Measurements from ENCODE around the gene CENPP.

CENPP gene

GRCh38 chr9:92422611-92423338 is 97.0 kb downstream of the CENPP start:
- H3K27ac ChIP-seq (ENCODE audit: low read length) = no peak overlapping the region
- no peak for DNase-seq (ENCODE audit: low read depth, low spot score)
- no peaks in the 10 kb centered on the region for H3K4me1 ChIP-seq (ENCODE audit: control insufficient read depth, insufficient read depth, low read length)
- H3K9me3 ChIP-seq (ENCODE audit: control insufficient read depth, insufficient read depth, low read length) = no peaks in the 10 kb centered on the region
- no peaks in the 10 kb centered on the region for H3K27me3 ChIP-seq (ENCODE audit: control insufficient read depth, insufficient read depth, low read length)
- no CpG with 5 or more reads among the region's 2 CpGs for WGBS (ENCODE audit: insufficient coverage, insufficient read length)
- no peaks in the 10 kb centered on the region for H3K36me3 ChIP-seq (ENCODE audit: control insufficient read depth, insufficient read depth, low read length)
- H3K4me3 ChIP-seq (ENCODE audit: low read length) = no peak overlapping the region

DNA sequence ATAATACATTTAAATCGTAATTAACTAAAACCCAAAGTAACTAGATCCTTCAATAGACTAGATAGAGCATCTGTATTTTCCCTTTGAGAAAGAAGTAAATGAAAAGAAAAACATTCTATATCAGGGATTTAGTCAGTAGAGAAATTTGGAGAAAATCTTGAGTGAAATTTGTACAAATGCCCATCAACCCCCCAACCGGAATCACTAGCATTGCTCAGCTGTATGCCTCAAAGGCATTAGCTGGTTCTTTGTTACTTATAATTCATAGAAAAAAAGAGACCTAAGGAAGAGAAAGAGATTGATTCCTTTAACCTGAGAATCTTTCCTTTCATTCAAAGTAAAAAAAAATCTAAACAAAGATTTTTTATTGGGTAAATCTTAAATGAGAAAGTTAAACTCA is 97.9 kb downstream of the CENPP start:
- no peaks in the 10 kb centered on the region for H3K27me3 ChIP-seq (ENCODE audit: control insufficient read depth, insufficient read depth, low read length)
- H3K27ac ChIP-seq (ENCODE audit: low read length) = no peak overlapping the region
- no peak overlapping the region for H3K4me3 ChIP-seq (ENCODE audit: low read length)
- no peaks in the 10 kb centered on the region for H3K9me3 ChIP-seq (ENCODE audit: control insufficient read depth, insufficient read depth, low read length)
- no CpG with 5 or more reads among the region's 2 CpGs for WGBS (ENCODE audit: insufficient coverage, insufficient read length)
- no peak for DNase-seq (ENCODE audit: low read depth, low spot score)
- no peaks in the 10 kb centered on the region for H3K36me3 ChIP-seq (ENCODE audit: control insufficient read depth, insufficient read depth, low read length)
- H3K4me1 ChIP-seq (ENCODE audit: control insufficient read depth, insufficient read depth, low read length) = no peaks in the 10 kb centered on the region

DNA sequence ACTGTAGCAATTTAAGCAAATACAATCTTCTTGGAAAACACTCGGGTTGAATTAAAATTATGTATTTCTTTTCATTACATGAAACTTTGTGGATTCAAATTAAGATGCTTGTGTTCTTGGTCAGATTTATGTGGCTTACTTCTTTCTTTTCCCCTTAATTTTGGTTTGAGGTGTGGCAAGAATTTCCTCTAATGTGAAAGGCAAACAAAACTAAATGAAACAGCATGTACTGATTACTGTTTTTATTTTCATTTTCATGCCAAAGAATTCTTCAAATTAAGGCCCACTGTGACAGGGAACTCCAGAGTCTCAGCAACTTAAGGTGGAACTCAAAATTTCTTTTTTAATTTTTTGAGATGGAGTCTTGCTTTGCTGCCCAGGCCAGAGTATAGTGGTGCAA is 98.6 kb downstream of the CENPP start, which contains the start of gene OMD:
Gene OMD, minus strand, starts transcription at position 132 of the 400 bp plus-strand sequence. CDS start 6,913 bp downstream, outside the sequence.
- no peak within 1 kb of the TSS for H3K27ac ChIP-seq (ENCODE audit: low read length)
- H3K4me3 ChIP-seq (ENCODE audit: low read length) = no peak within 1 kb of the TSS
- no peaks in the 10 kb centered on the region for H3K27me3 ChIP-seq (ENCODE audit: control insufficient read depth, insufficient read depth, low read length)
- DNase-seq (ENCODE audit: low read depth, low spot score) = no peak
- no peaks in the 10 kb centered on the region for H3K4me1 ChIP-seq (ENCODE audit: control insufficient read depth, insufficient read depth, low read length)
- no CpG with 5 or more reads among the region's 1 CpG for WGBS (ENCODE audit: insufficient coverage, insufficient read length)
- H3K36me3 ChIP-seq (ENCODE audit: control insufficient read depth, insufficient read depth, low read length) = no peaks in the 10 kb centered on the region
- H3K9me3 ChIP-seq (ENCODE audit: control insufficient read depth, insufficient read depth, low read length) = no peaks in the 10 kb centered on the region

DNA sequence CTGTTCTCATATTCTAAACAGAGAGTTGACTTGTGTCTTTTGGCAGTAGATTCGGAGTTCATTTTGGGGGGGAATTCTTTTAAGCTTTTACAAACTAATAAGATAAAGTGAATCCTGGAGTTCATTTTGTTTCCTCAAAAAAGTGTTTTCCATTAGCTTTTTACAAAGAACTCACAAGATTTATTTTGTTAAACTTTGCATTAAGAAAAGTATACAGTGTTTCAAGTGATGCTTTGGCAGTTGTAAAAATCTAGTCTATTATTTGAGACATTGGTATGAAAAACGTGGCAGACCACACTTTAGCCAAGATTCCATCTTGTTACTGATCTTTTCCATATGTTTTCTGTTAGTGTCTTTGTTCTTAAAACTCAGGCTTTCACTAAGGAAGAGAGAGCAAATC is 99.7 kb downstream of the CENPP start:
- no peaks in the 10 kb centered on the region for H3K36me3 ChIP-seq (ENCODE audit: control insufficient read depth, insufficient read depth, low read length)
- no peaks in the 10 kb centered on the region for H3K27me3 ChIP-seq (ENCODE audit: control insufficient read depth, insufficient read depth, low read length)
- no peak overlapping the region for H3K4me3 ChIP-seq (ENCODE audit: low read length)
- no peaks in the 10 kb centered on the region for H3K4me1 ChIP-seq (ENCODE audit: control insufficient read depth, insufficient read depth, low read length)
- WGBS (ENCODE audit: insufficient coverage, insufficient read length) = no CpG with 5 or more reads among the region's 2 CpGs
- no peak overlapping the region for H3K27ac ChIP-seq (ENCODE audit: low read length)
- DNase-seq (ENCODE audit: low read depth, low spot score) = no peak
- H3K9me3 ChIP-seq (ENCODE audit: control insufficient read depth, insufficient read depth, low read length) = no peaks in the 10 kb centered on the region

DNA sequence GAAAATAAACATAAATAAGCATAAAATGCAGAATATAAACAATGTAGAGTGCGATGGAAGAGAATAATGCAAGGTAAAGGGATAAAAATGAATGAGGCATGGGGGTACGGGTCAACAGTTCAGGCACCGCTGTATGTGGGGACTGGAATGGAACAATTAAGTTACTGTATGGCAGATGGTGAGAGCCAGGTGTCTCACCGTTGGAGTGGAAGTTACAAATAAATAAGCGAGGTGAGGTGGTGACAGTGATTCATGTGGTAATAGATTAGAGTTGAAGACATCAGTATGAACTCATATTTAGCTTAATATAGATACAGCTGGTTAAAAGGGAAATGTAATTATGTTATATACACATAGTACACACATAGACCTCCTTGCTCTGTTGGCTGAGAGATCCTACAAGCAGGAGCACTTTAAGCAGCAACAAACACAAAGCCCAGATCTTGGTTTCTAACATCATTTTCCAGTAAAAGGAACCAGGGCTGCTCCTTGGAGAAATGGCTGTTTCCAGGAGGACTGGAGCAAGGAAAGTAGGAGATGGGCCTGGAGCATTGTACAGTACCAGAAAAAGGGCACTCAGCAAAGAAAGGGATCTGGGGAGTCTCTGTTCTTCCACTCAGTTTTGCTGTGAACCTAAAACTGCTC is 100.9 kb downstream of the CENPP start:
- no peak overlapping the region for H3K4me3 ChIP-seq (ENCODE audit: low read length)
- H3K4me1 ChIP-seq (ENCODE audit: control insufficient read depth, insufficient read depth, low read length) = no peaks in the 10 kb centered on the region
- no peaks in the 10 kb centered on the region for H3K27me3 ChIP-seq (ENCODE audit: control insufficient read depth, insufficient read depth, low read length)
- no CpG with 5 or more reads among the region's 5 CpGs for WGBS (ENCODE audit: insufficient coverage, insufficient read length)
- no peak for DNase-seq (ENCODE audit: low read depth, low spot score)
- no peak overlapping the region for H3K27ac ChIP-seq (ENCODE audit: low read length)
- no peaks in the 10 kb centered on the region for H3K36me3 ChIP-seq (ENCODE audit: control insufficient read depth, insufficient read depth, low read length)
- no peaks in the 10 kb centered on the region for H3K9me3 ChIP-seq (ENCODE audit: control insufficient read depth, insufficient read depth, low read length)

GRCh38 chr9:92429836-92430235 is 104.1 kb downstream of the CENPP start:
- Histone ChIP-seq H3K4me1 (ENCODE audit: control insufficient read depth, insufficient read depth, low read length) (no peaks in the 10 kb centered on the region), H3K9me3 (ENCODE audit: control insufficient read depth, insufficient read depth, low read length) (no peaks in the 10 kb centered on the region), H3K27ac (ENCODE audit: low read length) (no peak overlapping the region), H3K36me3 (ENCODE audit: control insufficient read depth, insufficient read depth, low read length) (no peaks in the 10 kb centered on the region), H3K27me3 (ENCODE audit: control insufficient read depth, insufficient read depth, low read length) (no peaks in the 10 kb centered on the region), H3K4me3 (ENCODE audit: low read length) (no peak overlapping the region)
- no peak for DNase-seq (ENCODE audit: low read depth, low spot score)
- no CpG with 5 or more reads among the region's 2 CpGs for WGBS (ENCODE audit: insufficient coverage, insufficient read length)

DNA sequence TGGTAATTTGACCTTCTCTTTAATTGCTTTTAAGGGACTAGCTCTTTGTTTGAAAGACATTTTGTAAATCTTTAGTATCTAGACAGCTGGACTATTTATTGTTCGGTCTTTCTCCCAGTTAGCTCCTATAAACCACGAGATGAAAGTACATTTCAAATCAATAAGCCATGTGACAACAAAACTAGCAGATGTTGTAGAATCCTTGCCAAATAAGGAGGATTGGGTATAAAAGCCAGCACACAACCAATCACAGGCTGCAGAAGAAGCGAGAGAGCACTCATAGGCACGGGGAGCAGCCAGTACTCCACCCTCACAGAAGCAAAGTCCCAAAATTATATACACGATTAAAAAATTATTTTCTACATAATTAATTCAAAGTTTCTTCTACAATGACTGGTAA is 106.6 kb downstream of the CENPP start:
- Histone ChIP-seq H3K27me3 (ENCODE audit: control insufficient read depth, insufficient read depth, low read length) (no peaks in the 10 kb centered on the region), H3K4me1 (ENCODE audit: control insufficient read depth, insufficient read depth, low read length) (no peaks in the 10 kb centered on the region), H3K9me3 (ENCODE audit: control insufficient read depth, insufficient read depth, low read length) (no peaks in the 10 kb centered on the region), H3K4me3 (ENCODE audit: low read length) (no peak overlapping the region), H3K27ac (ENCODE audit: low read length) (no peak overlapping the region), H3K36me3 (ENCODE audit: control insufficient read depth, insufficient read depth, low read length) (no peaks in the 10 kb centered on the region)
- 100% methylated on average over 1 of the region's 5 CpGs for WGBS (ENCODE audit: insufficient coverage, insufficient read length)
- DNase-seq (ENCODE audit: low read depth, low spot score) = no peak

GRCh38 chr9:92432972-92433548 is 107.3 kb downstream of the CENPP start:
- no peak for DNase-seq (ENCODE audit: low read depth, low spot score)
- no CpG with 5 or more reads among the region's 5 CpGs for WGBS (ENCODE audit: insufficient coverage, insufficient read length)
- Histone ChIP-seq H3K27me3 (ENCODE audit: control insufficient read depth, insufficient read depth, low read length) (no peaks in the 10 kb centered on the region), H3K9me3 (ENCODE audit: control insufficient read depth, insufficient read depth, low read length) (no peaks in the 10 kb centered on the region), H3K27ac (ENCODE audit: low read length) (no peak overlapping the region), H3K4me1 (ENCODE audit: control insufficient read depth, insufficient read depth, low read length) (no peaks in the 10 kb centered on the region), H3K4me3 (ENCODE audit: low read length) (no peak overlapping the region), H3K36me3 (ENCODE audit: control insufficient read depth, insufficient read depth, low read length) (no peaks in the 10 kb centered on the region)

DNA sequence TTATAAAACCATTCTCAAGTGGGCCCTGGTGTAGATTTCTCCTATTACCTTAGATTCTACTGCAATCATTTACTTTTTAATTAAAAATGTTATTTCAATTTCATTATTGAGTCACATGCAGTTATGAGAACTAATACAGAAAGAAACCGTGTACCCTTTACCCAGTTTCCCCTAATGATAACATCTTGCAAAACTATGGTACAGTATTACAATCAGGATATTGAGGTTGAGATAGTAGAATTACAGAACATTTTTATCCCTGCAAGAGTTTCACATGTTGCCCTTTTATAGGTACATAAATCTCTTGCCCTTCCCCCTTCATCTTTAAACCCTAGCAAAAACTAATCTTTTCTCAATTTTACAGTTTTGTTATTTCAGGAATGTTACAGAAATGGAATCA is 109.5 kb downstream of the CENPP start:
- Histone ChIP-seq H3K9me3 (ENCODE audit: control insufficient read depth, insufficient read depth, low read length) (no peaks in the 10 kb centered on the region), H3K36me3 (ENCODE audit: control insufficient read depth, insufficient read depth, low read length) (no peaks in the 10 kb centered on the region), H3K27me3 (ENCODE audit: control insufficient read depth, insufficient read depth, low read length) (no peaks in the 10 kb centered on the region), H3K27ac (ENCODE audit: low read length) (no peak overlapping the region), H3K4me3 (ENCODE audit: low read length) (no peak overlapping the region), H3K4me1 (ENCODE audit: control insufficient read depth, insufficient read depth, low read length) (no peaks in the 10 kb centered on the region)
- WGBS (ENCODE audit: insufficient coverage, insufficient read length) = no CpG with 5 or more reads among the region's 1 CpG
- DNase-seq (ENCODE audit: low read depth, low spot score) = no peak

DNA sequence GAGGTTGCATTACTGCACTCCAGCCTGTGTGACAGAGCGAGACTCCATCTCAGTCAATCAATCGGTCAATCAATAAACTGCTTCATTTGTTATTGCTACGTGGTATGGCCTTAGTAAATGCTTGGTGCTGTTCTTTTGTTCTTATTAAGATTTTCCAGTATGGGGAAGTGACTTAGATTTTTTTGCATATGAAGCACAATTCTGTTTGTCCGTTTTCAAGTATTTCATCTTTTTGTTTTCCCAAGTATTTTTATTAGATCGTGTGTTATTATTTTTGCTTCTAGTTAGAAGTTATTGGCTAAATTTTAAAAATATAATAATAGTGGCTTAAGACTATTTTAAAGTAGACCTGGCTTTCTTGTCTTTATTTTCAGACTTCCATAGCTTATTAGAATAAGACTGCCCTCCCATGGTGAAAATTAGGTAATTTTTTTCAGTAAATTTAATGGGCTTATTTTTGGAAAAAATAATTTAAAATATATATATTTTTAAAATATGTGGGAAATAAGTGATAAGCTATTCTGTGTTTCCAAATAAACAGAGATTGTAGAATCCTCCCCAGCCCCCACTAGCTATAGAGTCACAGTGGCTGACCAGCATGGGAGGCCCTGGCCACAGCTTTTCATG is 113.3 kb downstream of the CENPP start:
- Histone ChIP-seq H3K9me3 (ENCODE audit: control insufficient read depth, insufficient read depth, low read length) (no peaks in the 10 kb centered on the region), H3K27ac (ENCODE audit: low read length) (no peak overlapping the region), H3K4me1 (ENCODE audit: control insufficient read depth, insufficient read depth, low read length) (no peaks in the 10 kb centered on the region; the same call in 1 of the 2 replicates), H3K36me3 (ENCODE audit: control insufficient read depth, insufficient read depth, low read length) (no peaks in the 10 kb centered on the region), H3K27me3 (ENCODE audit: control insufficient read depth, insufficient read depth, low read length) (no peaks in the 10 kb centered on the region), H3K4me3 (ENCODE audit: low read length) (no peak overlapping the region)
- no peak for DNase-seq (ENCODE audit: low read depth, low spot score)
- WGBS (ENCODE audit: insufficient coverage, insufficient read length) = no CpG with 5 or more reads among the region's 5 CpGs
